Measurements from ENCODE around the gene PCCA.

DNA sequence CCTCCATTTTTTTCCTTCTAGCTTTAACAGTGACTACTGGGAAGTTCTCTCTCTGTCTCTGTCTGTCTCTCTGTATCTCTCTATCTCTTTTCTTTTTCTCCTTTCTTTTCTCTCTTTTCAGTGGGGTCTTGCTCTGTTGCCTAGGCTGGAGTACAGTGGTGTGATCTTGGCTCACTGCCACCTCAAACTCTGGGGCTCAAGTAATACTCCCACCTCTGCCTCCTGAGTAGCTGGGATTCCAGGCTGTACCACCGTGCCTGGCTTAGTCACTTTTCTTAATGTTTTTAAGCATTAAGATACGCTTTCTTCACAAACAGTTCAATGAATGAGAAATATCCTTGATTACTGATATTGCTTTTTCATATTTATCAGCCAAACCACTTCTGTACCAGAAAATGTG is 13.1 kb downstream of the PCCA start:
- TF ChIP-seq ZFYVE20 (CRISPR knock-in tag; IDR thresholded peaks at IDR 0.05; ENCODE audit: borderline replicate concordance, low read depth) = no peak
- TF ChIP-seq ZNF747 (CRISPR knock-in tag; IDR thresholded peaks at IDR 0.05; ENCODE audit: borderline replicate concordance) = no peak
- TF ChIP-seq, protein P1, sequence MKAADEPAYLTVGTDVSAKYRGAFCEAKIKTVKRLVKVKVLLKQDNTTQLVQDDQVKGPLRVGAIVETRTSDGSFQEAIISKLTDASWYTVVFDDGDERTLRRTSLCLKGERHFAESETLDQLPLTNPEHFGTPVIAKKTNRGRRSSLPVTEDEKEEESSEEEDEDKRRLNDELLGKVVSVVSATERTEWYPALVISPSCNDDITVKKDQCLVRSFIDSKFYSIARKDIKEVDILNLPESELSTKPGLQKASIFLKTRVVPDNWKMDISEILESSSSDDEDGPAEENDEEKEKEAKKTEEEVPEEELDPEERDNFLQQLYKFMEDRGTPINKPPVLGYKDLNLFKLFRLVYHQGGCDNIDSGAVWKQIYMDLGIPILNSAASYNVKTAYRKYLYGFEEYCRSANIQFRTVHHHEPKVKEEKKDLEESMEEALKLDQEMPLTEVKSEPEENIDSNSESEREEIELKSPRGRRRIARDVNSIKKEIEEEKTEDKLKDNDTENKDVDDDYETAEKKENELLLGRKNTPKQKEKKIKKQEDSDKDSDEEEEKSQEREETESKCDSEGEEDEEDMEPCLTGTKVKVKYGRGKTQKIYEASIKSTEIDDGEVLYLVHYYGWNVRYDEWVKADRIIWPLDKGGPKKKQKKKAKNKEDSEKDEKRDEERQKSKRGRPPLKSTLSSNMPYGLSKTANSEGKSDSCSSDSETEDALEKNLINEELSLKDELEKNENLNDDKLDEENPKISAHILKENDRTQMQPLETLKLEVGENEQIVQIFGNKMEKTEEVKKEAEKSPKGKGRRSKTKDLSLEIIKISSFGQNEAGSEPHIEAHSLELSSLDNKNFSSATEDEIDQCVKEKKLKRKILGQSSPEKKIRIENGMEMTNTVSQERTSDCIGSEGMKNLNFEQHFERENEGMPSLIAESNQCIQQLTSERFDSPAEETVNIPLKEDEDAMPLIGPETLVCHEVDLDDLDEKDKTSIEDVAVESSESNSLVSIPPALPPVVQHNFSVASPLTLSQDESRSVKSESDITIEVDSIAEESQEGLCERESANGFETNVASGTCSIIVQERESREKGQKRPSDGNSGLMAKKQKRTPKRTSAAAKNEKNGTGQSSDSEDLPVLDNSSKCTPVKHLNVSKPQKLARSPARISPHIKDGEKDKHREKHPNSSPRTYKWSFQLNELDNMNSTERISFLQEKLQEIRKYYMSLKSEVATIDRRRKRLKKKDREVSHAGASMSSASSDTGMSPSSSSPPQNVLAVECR (CRISPR knock-in tag; IDR thresholded peaks at IDR 0.05; ENCODE audit: borderline replicate concordance) = no peak
- TF ChIP-seq TBX3 (IDR thresholded peaks at IDR 0.05; ENCODE audit: borderline replicate concordance) = no peak
- TF ChIP-seq JUND (CRISPR knock-in tag; IDR thresholded peaks at IDR 0.05) = no peak
- no peak for TF ChIP-seq SMC3 (IDR thresholded peaks at IDR 0.05; ENCODE audit: low read length)
- TF ChIP-seq, protein P2, sequence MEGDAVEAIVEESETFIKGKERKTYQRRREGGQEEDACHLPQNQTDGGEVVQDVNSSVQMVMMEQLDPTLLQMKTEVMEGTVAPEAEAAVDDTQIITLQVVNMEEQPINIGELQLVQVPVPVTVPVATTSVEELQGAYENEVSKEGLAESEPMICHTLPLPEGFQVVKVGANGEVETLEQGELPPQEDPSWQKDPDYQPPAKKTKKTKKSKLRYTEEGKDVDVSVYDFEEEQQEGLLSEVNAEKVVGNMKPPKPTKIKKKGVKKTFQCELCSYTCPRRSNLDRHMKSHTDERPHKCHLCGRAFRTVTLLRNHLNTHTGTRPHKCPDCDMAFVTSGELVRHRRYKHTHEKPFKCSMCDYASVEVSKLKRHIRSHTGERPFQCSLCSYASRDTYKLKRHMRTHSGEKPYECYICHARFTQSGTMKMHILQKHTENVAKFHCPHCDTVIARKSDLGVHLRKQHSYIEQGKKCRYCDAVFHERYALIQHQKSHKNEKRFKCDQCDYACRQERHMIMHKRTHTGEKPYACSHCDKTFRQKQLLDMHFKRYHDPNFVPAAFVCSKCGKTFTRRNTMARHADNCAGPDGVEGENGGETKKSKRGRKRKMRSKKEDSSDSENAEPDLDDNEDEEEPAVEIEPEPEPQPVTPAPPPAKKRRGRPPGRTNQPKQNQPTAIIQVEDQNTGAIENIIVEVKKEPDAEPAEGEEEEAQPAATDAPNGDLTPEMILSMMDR (CRISPR knock-in tag; IDR thresholded peaks at IDR 0.05) = no peak
- TF ChIP-seq ZNF17 (CRISPR knock-in tag; IDR thresholded peaks at IDR 0.05) = no peak
- TF ChIP-seq MAFF (IDR thresholded peaks at IDR 0.05; ENCODE audit: low read depth, low read length) = no peak
- no peak for TF ChIP-seq SRF (IDR thresholded peaks at IDR 0.05; ENCODE audit: low read depth, low read length)
